Hematopoietic multipotent progenitor cell treated with erythropoietin and hydrocortisone succinate and interleukin-3 and kit ligand, for 15 days (in vitro differentiated cells): ENCODE data around the gene CRYAB.
"Not testable (repeated sequence)": the region's sequence is repeated elsewhere in the genome, so short reads cannot be mapped to it uniquely, and the experiment has no call there.

Source experiments
- DNase-seq: peaks from one replicate; pipeline ENCODE4 v3.0.0-alpha.2; 2015; ENCODE audit warnings: low spot score

CRYAB gene

GRCh38 chr11:111906680-111907079, 4.9 kb downstream of the CRYAB start:
- DNase-seq = no peak

GRCh38 chr11:111905411-111905810, 6.2 kb downstream of the CRYAB start:
- no peak for DNase-seq

- DNase-seq = no peak
Observed at GRCh38 chr11:111886844-111887243, 24.7 kb downstream of the CRYAB start.

- DNase-seq = no peak
Observed at GRCh38 chr11:111886032-111886431, 25.5 kb downstream of the CRYAB start.

GRCh38 chr11:111885053-111885452, 26.5 kb downstream of the CRYAB start:
- DNase-seq = not testable (repeated sequence)

- no peak for DNase-seq
Observed at GRCh38 chr11:111882202-111882601, 29.4 kb downstream of the CRYAB start.

- no peak for DNase-seq
Observed at GRCh38 chr11:111879637-111879960, 32.0 kb downstream of the CRYAB start.

GRCh38 chr11:111878849-111879636, 32.5 kb downstream of the CRYAB start, which contains the start of the genes CFAP68 and FDXACB1:
Gene CFAP68, plus strand, starts transcription at chr11:111879541. Its CDS starts 20 bp downstream, at chr11:111879561.
Gene FDXACB1, minus strand, starts transcription at chr11:111879165. Its CDS starts 33 bp downstream, at chr11:111879132.
- peak; percentile 98 for DNase-seq

- DNase-seq = no peak
Observed at GRCh38 chr11:111878385-111878848, 33.2 kb downstream of the CRYAB start.

GRCh38 chr11:111871693-111872161, 39.8 kb downstream of the CRYAB start:
- DNase-seq = no peak

- DNase-seq = peak; percentile 82
Observed at GRCh38 chr11:111870886-111871692, 40.5 kb downstream of the CRYAB start, which contains the start of gene ALG9. Gene ALG9, minus strand, starts transcription at chr11:111871581. Its CDS starts 99 bp downstream, at chr11:111871482.

GRCh38 chr11:111870522-111870885, 41.1 kb downstream of the CRYAB start:
- no peak for DNase-seq

- no peak for DNase-seq
Observed at GRCh38 chr11:111870113-111870512, 41.5 kb downstream of the CRYAB start.

GRCh38 chr11:111860257-111860656, 51.3 kb downstream of the CRYAB start:
- DNase-seq = no peak
